Psoas muscle (tissue), 8 donors: ENCODE measurements around the gene RCOR2. TPM values are rescaled to one million over a fixed set of nuclear protein-coding genes. Genes with fewer than 3 reads are reported as not detected.

Source experiments
- ATAC-seq, 4 donors: fragments of 200-7000 bp; cut with Tn5 transposase; one replicate each; pipeline ENCODE4 v1.9.1; 2020; ENCODE audit warnings: moderate library complexity in 3 of 4, mild to moderate bottlenecking in 2 of 4
- DNase-seq, 2 donors: peaks; one replicate each; pipeline ENCODE4 v3.0.0-alpha.2; 2020
- H3K27ac ChIP-seq: fragments of 200-600 bp; one replicate; pipeline ENCODE4 v1.8.0; 2022
- H3K27me3 ChIP-seq, 3 donors: fragments of 200-600 bp in 1 of 3; one replicate each; pipeline versions ENCODE4 v1.6.1 to v1.8.0; 2013 to 2022; ENCODE audit warnings: low read length in 2 of 3, mild to moderate bottlenecking in 2 of 3, moderate library complexity in 1 of 3; ENCODE audit not compliant: insufficient read depth in 3 of 3
- H3K36me3 ChIP-seq, 2 donors: fragments of 200-600 bp in 1 of 2; one replicate each; pipeline versions ENCODE4 v1.6.1 to v1.8.0; 2013 to 2022; ENCODE audit warnings: low read depth in 1 of 2, mild to moderate bottlenecking in 1 of 2, moderate library complexity in 1 of 2; ENCODE audit not compliant: insufficient read depth in 1 of 2
- H3K4me1 ChIP-seq: fragments of 200-600 bp; one replicate; pipeline ENCODE4 v1.8.0; 2022
- H3K4me3 ChIP-seq: fragments of 200-600 bp; one replicate; pipeline ENCODE4 v1.8.0; 2022; ENCODE audit warnings: mild to moderate bottlenecking
- H3K9me3 ChIP-seq: fragments of 200-600 bp; one replicate; pipeline ENCODE4 v1.8.0; 2022
- CTCF ChIP-seq: fragments of 200-600 bp; IDR thresholded peaks from one replicate; pipeline ENCODE4 v1.8.0; 2022; ENCODE audit warnings: antibody characterized with exemption
- WGBS, 3 donors: extraction: QIAGEN DNeasy Blood & Tissue Kit; methylation state at CpG; one replicate each; pipeline versions ENCODE4 v1.1.6 to v1.1.7; 2013; 5-methylcytosine and 5-hydroxymethylcytosine counted together
- intact Hi-C, 2 donors: fragments of 100-400 bp; cut with DNase I; formaldehyde crosslinking; loops; one replicate each; pipeline versions ENCODE4 v1.11.0 to v1.14.2; 2022
- polyA plus RNA-seq, 3 donors: library from polyadenylated mRNA; stranded (reverse); fragments of 200-250 nt; gene quantifications; one replicate each; pipeline ENCODE4 v1.2.3, GENCODE V29; 2013
- total RNA-seq, 4 donors: library from RNA; stranded (reverse); fragmentation: NEBNext Ultra II Directional in 2 of 4; extraction: Animal tissue kit (Norgen Biotek cat#: 25700) in 2 of 4; gene quantifications; one replicate each; pipeline versions ENCODE4 v1.2.1 to v1.2.4, GENCODE V29; 2021 to 2023
- donor health status: healthy with polysubstance abuse.
- donor health status: DM: no; HTN: no; CAD: no; lungs with moderate emphysema.
- donor health status: Bipolar disorder and iron deficiency.
- donor health status: healthy.
- donor health status: DM: yes; HTN: yes; CAD: no.
- donor health status: DM: no; HTN: no; CAD: no.
- donor health status: DM: no; HTN: no; CAD: no.
- donor health status: DM: yes; HTN: yes; CAD: no.

RCOR2 gene
- total and polyA plus RNA-seq, 7 donors, result 0.07 to 2.1 (median 0.66) TPM

- H3K27ac ChIP-seq, result no peak overlapping the region
- no peaks in the 10 kb centered on the region for H3K4me1 ChIP-seq
- DNase-seq (no peak), ATAC-seq (no peak)
- no peaks in the 10 kb centered on the region for H3K9me3 ChIP-seq
- 63 to 75% (median 75%) methylated on average over 6 of the region's 6 CpGs for WGBS, 3 donors
- no peak overlapping the region for H3K4me3 ChIP-seq
- intact Hi-C loops, result no loop called here
- no peak for TF ChIP-seq CTCF
- no peaks in the 10 kb centered on the region for H3K36me3 ChIP-seq
- no peaks in the 10 kb centered on the region for H3K27me3 ChIP-seq
Measured at GRCh38 chr11:63931045-63931444, 14.1 kb upstream of the RCOR2 start.

- H3K4me1 ChIP-seq, result no peaks in the 10 kb centered on the region
- intact Hi-C loops, result no loop called here
- H3K27me3 ChIP-seq, result no peaks in the 10 kb centered on the region
- WGBS, 3 donors, result 83 to 90% (median 85%) methylated on average over 5 of the region's 5 CpGs
- H3K4me3 ChIP-seq, result no peak overlapping the region
- no peaks in the 10 kb centered on the region for H3K9me3 ChIP-seq
- no peaks in the 10 kb centered on the region for H3K36me3 ChIP-seq
- H3K27ac ChIP-seq, result no peak overlapping the region
- ATAC-seq (no peak), DNase-seq (no peak)
- TF ChIP-seq CTCF, result no peak
Measured at GRCh38 chr11:63929616-63930015, 12.7 kb upstream of the RCOR2 start.

GRCh38 chr11:63923319-63923718 is 6.4 kb upstream of the RCOR2 start:
- intact Hi-C loops, result no loop called here
- H3K27ac ChIP-seq, result no peak overlapping the region

GRCh38 chr11:63922673-63923192 is 5.8 kb upstream of the RCOR2 start:
- Histone ChIP-seq H3K4me3 (no peak overlapping the region), H3K27me3 (no peaks in the 10 kb centered on the region), H3K27ac (no peak overlapping the region), H3K36me3 (no peaks in the 10 kb centered on the region), H3K9me3 (no peaks in the 10 kb centered on the region), H3K4me1 (peaks cover 20% of the 10 kb centered on the region)
- WGBS, 3 donors, result 63 to 71% (median 69%) methylated on average over 2 of the region's 2 CpGs
- ATAC-seq (no peak), DNase-seq (no peak)
- intact Hi-C loops, result no loop called here
- no peak for TF ChIP-seq CTCF

More at GRCh38 chr11:63923319-63923718, 6.4 kb upstream of the RCOR2 start:
- TF ChIP-seq CTCF, result no peak
- ATAC-seq (no peak), DNase-seq (no peak)
- no peaks in the 10 kb centered on the region for H3K36me3 ChIP-seq
- no peak overlapping the region for H3K4me3 ChIP-seq
- WGBS, 3 donors, result 58 to 64% (median 62%) methylated on average over 4 of the region's 4 CpGs
- peaks cover 16% of the 10 kb centered on the region for H3K4me1 ChIP-seq
- no peaks in the 10 kb centered on the region for H3K27me3 ChIP-seq
- no peaks in the 10 kb centered on the region for H3K9me3 ChIP-seq

- Histone ChIP-seq H3K27ac (no peak overlapping the region), H3K4me1 (peaks cover 31% of the 10 kb centered on the region), H3K4me3 (no peak overlapping the region), H3K36me3 (no peaks in the 10 kb centered on the region), H3K27me3 (no peaks in the 10 kb centered on the region), H3K9me3 (no peaks in the 10 kb centered on the region)
- intact Hi-C loops, result no loop called here
- TF ChIP-seq CTCF, result peak; percentile 19
- 51 to 53% (median 52%) methylated on average over 14 of the region's 14 CpGs for WGBS, 3 donors
- ATAC-seq (no peak), DNase-seq (peak in 1 of 2 donors; percentile 31)
Measured at GRCh38 chr11:63920939-63921417, 4.0 kb upstream of the RCOR2 start.
